AG20443 (cell line): ENCODE data around the gene UCN2.
A peak's percentile ranks its signal among the peaks of the same experiment; 100 is the strongest.

Experiments
- DNase-seq: peaks from one replicate; pipeline ENCODE4 v3.0.0; 2012; ENCODE audit warnings: low spot score, mixed read lengths

Gene UCN2, protein sequence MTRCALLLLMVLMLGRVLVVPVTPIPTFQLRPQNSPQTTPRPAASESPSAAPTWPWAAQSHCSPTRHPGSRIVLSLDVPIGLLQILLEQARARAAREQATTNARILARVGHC

GRCh38 chr3:48563382-48563918 lies at the start of gene UCN2:
Gene UCN2 (minus strand): TSS chr3:48563781. CDS start chr3:48563124, 657 bp downstream.
- DNase-seq = peak; percentile 36

DNA sequence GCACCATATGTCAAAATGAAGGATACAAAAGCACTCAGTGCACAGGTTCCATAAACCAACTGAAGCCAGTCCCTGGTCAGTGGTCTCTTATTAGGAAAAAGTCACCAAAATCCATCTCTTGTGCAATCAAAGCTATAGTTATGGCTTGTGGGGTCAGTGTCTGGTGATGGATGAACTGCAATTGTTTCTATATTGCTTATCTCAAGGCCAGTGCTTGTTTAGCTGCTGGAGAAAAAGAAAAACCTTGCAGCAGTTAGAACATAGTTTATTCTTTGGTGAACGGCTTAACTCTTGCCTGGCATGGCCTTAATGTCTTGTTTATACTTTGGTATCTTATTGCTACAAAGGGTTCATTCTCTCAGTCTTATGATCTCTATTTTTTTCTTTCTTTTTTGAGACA lies 48.7 kb upstream of the UCN2 start:
- no peak for DNase-seq

DNA sequence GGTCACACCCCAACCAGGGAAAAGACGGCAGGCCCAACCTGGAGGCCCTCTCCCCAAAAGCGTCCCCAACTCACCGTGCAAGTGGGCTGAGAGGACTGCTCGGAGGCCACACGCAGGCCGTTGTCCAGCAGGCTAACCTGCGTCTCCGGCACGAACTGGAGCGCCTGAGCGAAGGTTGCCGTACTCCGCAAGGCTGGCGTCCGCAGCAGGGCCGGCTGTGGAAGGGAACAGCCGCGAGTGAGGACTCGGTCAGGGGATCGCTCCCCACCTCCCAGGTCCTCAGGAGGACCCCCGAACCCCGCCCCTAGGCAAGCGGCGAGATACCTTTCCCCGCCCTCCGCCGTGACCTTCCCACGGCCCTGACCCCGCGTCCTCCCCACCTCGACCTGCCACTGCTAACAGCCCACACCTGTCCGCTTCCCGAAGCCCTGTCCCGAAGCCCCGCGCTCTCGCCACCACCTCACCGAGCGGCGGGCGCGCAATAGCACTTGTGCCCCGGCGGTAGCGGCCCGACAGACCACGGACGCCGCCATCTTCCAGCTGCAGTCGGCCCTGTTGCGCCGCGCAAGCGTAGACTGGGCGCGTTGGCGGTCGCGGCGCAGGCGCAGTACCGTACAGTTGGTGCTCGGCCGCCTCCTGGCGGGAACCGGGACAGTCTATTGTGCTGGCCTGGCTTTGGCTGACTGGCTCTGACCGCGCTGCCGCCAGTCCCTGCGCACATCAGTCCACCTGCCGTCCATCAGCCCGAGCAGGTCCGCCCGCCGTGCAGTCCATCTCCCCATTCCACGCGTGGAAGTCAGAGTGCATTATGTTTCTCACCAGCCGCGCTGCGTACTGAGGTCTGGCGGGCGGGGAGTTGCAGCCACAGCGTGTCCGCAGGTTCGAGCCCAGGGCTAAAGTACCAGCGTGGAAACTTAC lies 45.8 kb upstream of the UCN2 start, which contains the start of gene UQCRC1:
UQCRC1 (minus strand) TSS at position 559 of the 918 bp plus-strand sequence; CDS start at position 533, 26 bp downstream.
- peak; percentile 99 for DNase-seq

- DNase-seq = no peak
Measured at GRCh38 chr3:48607519-48607918, 43.9 kb upstream of the UCN2 start.

GRCh38 chr3:48601622-48601994 lies 38.0 kb upstream of the UCN2 start:
- DNase-seq = no peak

GRCh38 chr3:48600711-48601621 lies 37.4 kb upstream of the UCN2 start:
- no peak for DNase-seq

DNA sequence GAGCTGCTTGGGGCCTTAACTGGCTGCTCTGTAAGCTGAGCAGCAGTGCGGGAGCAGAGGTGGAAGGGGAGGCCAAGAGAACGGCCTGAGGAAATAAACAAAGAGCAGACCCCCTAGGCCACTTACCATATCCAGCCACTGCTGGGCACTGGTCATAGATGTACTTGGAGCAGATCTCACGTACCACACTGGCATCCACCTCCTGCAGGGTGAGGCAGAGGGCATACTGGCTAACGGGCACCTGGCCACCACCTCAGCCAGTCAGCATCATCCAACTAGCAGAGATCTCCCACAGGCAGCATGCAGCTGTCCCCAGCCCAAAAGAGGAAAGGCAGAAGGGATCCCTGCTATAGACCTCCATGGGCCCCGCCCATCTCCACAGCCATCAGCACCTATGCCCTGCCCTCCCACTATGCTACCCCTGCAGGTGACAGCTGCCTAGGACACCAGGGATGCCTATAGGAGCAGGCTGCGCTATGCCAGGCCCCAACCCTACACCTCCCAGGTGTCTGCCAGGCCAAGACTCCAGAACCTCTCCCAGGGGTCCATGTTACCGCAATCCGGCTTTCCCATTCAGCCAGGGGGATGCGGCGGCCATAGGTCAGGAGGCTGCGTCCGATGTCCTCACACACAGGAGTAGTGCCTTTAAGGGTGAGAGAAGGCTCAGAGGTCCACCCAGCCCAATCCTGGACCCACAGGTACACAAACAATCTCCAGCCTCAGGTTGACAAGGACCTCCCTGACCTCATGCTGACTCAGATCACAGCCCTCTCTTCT lies 36.1 kb upstream of the UCN2 start:
- no peak for DNase-seq

DNA sequence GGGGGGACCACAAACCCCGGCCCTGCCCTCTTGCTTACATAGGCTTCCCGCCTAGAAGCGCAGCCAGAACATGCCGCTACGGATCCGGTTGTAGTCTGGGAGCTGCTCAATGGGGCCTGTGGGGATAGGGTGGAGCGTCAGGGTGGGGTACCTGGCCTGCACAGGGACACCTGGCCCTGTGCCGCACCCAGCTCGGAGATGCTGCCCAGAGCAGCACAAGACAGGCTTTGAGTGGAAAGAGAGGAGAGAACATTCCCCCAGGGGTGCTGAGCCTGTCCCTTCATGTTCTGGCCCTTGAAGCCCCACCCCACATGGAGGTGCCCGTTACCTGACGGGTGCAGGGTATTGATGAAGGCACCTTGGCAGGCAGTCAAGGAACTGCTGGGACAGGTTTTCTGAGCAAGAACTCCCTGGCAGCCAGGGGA lies 35.5 kb upstream of the UCN2 start:
- no peak for DNase-seq

DNA sequence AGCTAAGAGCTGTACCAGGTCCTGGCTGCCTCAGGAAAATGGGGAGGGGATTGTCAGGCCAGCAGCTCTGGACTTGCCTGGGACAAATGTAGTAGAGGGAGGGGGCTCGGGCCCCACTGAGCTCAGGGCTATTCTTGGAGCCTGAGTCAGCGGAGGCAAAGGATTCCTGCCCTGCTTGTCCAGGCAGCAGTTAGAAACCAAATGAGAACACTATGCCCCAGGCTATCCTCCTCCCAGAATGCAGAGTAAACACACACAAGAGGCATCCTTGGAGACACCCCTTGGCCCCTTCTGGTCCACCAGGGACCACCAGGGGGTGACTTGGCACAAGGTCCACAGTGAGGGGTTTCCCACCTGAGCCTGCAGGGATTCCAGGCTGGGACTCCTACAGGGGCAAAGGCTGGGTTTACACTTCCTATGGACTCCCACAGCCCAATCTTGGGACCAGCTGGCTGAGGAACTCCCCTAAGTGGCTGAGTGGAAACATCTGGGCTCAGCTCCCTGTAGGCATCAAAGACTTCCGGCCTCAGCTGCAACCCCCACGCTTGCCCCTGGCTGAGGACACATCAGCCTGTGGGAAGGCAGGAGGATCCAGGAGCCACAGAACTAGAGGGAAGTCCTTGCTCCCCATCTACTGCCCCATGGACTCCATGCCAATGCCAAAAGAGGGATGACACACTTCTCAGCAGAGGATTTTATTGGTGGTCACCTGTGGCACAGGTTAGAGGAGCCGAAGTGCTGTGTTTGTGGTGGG lies 34.9 kb upstream of the UCN2 start:
- peak; percentile 92 for DNase-seq

GRCh38 chr3:48597408-48597800 lies 33.8 kb upstream of the UCN2 start:
- no peak for DNase-seq

- DNase-seq = no peak
Measured at GRCh38 chr3:48596676-48597407, 33.3 kb upstream of the UCN2 start.

GRCh38 chr3:48596157-48596556 lies 32.6 kb upstream of the UCN2 start:
- no peak for DNase-seq

DNA sequence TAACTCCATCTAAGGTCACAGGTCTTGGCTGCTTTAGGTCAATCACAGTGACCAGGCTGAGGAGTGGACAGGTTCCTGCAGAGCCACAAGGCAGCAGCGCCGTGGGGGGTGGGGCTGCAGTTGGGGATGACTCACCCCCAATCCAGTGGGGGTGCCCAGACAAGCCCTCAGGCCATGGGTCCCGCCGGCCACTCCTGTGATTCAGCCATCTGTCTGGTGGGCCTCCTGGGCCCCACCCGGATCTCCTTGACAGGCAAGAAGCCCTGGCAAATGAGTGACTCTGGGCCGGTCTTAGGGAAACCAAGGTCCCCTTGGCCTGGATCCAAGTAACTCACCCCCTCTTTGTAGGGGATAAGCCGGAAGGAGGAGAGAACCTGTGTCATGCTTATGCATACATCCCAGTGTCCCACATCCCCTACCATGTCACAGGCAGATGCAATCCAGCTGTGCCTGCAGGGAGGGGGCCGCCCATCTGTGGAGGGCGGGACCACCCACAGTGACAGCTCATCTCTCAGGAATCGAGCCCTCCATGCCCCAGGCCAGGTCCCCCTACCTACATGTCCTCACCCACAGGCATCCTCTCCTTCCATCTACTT lies 32.0 kb upstream of the UCN2 start:
- peak; percentile 95 for DNase-seq

- DNase-seq = peak; percentile 55
Measured at GRCh38 chr3:48595075-48595525, 31.5 kb upstream of the UCN2 start, which contains the start of gene COL7A1. Gene COL7A1 (minus strand): TSS chr3:48595329. CDS start chr3:48595159, 170 bp downstream.

DNA sequence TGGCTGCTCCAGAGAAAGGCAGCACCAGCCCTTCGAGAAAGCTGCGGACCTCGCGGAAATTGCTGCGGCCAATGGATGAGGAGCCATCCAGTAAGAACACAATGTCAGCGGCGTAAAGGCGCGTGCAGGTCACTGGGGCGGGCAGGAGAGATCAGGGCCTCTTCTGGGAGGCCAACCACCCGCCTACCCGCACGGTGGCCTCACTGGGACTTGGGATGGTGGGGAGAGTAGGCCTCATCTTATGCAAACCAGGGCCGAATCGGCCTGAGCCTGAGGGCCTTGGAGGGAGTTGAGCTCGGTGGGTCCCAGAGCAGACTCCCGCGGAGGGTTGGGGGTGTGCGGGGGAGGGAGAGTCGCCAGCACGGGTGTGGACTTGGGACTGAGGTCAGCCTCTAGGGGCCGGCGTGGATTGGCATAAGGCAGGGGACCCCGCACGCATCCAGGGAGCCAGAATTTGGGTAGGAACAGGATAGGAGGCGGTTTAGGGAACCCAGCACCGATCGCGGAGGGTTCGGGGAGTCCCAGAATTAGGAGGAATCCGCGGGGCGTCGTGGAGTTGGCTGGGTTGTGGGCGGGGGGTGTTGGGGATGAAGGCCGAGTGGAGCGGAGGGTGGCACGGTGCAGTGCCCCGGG lies 31.0 kb upstream of the UCN2 start:
- DNase-seq = peak; percentile 61

DNA sequence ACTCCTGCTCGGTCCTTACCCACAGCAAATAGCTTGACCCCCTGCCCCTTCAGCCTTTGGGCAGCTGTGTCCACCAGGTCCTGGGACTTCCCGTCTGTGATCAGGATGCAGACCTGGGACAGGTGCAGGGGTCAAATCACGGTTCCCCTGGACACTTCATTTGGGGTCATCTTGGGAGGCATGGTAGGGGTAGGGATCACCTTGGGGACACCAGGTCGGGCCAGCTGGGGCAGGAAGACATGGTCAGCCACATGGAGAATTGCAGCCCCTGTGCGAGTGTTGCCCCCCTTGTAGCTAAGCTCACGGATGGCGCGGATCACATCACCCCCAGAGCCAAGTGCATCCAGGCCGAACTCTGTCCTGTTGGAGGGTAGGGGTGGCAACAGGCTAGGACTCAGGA lies 29.8 kb upstream of the UCN2 start:
- DNase-seq = no peak

DNA sequence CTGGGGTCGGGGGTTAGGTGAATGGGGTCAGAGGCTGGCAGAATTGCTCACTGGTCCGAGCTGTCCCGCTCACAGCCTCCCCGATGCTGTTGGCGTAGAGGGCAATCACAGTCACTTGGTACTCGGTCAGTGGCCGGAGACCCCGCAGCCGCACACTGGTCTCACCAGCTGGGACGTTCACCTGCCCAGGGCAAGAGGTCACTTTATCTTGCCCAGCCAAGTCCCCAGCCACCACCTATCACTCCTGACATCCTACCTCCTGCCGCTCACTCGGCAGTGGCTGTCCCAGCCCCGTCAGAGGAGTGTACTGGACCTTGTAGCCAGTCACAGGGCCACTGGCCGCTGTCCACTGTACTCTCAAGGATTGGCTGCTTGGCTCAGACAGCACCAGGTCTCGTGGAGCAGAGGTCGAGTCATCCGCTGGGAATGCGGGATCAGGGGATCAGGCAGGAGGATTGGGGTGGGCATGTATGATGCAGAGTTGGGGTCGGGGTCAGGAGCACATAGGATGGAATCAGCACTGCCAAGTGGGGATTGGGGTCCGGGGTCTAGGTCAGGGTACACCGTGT lies 29.0 kb upstream of the UCN2 start:
- DNase-seq = no peak

- no peak for DNase-seq
Measured at GRCh38 chr3:48591886-48592518, 28.4 kb upstream of the UCN2 start.
